NCI-H1694 (cell line): ENCODE results near the gene ARL5C.

Source experiments
- DNase-seq: peaks from one replicate; lab custom pipeline; 2025; lab: John Stamatoyannopoulos, UW

The ARL5C gene

DNA sequence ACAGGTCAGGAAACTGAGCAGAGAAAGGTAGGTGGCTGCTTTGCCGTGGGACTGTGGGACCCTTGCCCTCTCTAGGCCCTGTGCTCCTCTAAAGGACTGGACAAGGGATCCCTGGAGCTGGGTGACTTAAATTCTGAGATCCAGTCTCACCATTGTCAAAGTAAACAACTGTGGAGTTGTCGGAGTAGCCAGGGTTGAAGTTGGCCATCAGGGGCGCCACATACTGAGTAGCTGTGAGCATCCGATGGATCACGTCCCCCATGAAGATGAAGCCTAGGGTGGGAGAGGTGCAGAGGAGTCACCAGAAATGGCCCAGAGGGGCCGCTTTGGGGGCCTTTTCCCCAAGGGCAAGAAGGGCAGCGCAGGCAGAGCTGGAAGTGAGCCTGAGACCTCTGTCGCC, 58.0 kb downstream of the ARL5C start:
- no peak for DNase-seq

DNA sequence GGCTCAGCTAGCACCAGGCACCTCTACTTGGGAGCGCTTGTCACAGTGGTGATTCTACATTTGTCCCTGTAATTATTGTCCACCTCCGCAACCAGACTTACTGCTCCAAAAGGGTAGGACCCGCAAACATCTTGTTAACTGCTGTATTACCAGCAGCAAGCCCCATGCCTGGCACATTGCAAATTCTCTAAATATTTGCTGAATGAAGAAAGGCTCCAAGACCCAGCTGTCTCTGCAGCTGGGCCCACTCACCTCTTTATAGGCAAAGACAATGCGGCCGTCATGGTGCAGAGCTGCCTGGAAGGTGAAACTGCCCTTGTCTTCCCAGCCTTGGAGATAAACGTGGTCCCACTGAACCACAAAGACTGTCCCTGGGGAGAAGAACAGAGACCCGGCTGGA, 58.8 kb downstream of the ARL5C start:
- no peak for DNase-seq
